Epidermal melanocyte (primary cell): Measurements from ENCODE around the gene ARMC3.

ENCODE experiments used
- DNase-seq: peaks from one replicate; pipeline ENCODE4 v3.0.0; 2011; ENCODE audit warnings: low spot score; ENCODE audit not compliant: insufficient read length

The ARMC3 gene

GRCh38 chr10:22992075-22992474 is 64.2 kb downstream of the ARMC3 start:
- no peak for DNase-seq

- no peak for DNase-seq
Observed at GRCh38 chr10:22992621-22993020, 64.8 kb downstream of the ARMC3 start.

- DNase-seq, result no peak
Observed at GRCh38 chr10:22993314-22993713, 65.5 kb downstream of the ARMC3 start.

GRCh38 chr10:22997096-22997495 is 69.2 kb downstream of the ARMC3 start:
- DNase-seq, result no peak

- no peak for DNase-seq
Observed at GRCh38 chr10:22998091-22998490, 70.2 kb downstream of the ARMC3 start.

GRCh38 chr10:22999942-23000341 is 72.1 kb downstream of the ARMC3 start:
- no peak for DNase-seq

- no peak for DNase-seq
Observed at GRCh38 chr10:23001901-23002516, 74.2 kb downstream of the ARMC3 start.

GRCh38 chr10:23005150-23005549 is 77.3 kb downstream of the ARMC3 start:
- DNase-seq, result no peak

GRCh38 chr10:23013581-23014335 is 85.9 kb downstream of the ARMC3 start:
- DNase-seq, result peak; percentile 49

- DNase-seq, result no peak
Observed at GRCh38 chr10:23015021-23015707, 87.3 kb downstream of the ARMC3 start.

- DNase-seq, result no peak
Observed at GRCh38 chr10:23016636-23017035, 88.8 kb downstream of the ARMC3 start.

- DNase-seq, result no peak
Observed at GRCh38 chr10:23019633-23020032, 91.8 kb downstream of the ARMC3 start.

- DNase-seq, result no peak
Observed at GRCh38 chr10:23021430-23021829, 93.6 kb downstream of the ARMC3 start.

GRCh38 chr10:23024002-23024401 is 96.1 kb downstream of the ARMC3 start:
- no peak for DNase-seq

GRCh38 chr10:23031318-23031717 is 103.5 kb downstream of the ARMC3 start:
- DNase-seq, result no peak

- DNase-seq, result no peak
Observed at GRCh38 chr10:23034790-23035189, 106.9 kb downstream of the ARMC3 start.

GRCh38 chr10:23035569-23035968 is 107.7 kb downstream of the ARMC3 start:
- DNase-seq, result no peak

GRCh38 chr10:23037152-23037551 is 109.3 kb downstream of the ARMC3 start:
- no peak for DNase-seq

- no peak for DNase-seq
Observed at GRCh38 chr10:23037561-23037960, 109.7 kb downstream of the ARMC3 start.

- DNase-seq, result no peak
Observed at GRCh38 chr10:23038172-23038571, 110.3 kb downstream of the ARMC3 start.

- DNase-seq, result no peak
Observed at GRCh38 chr10:23040002-23040401, 112.1 kb downstream of the ARMC3 start.

- no peak for DNase-seq
Observed at GRCh38 chr10:23046027-23046426, 118.2 kb downstream of the ARMC3 start.
